Adipocyte (in vitro differentiated cells): ENCODE data around the gene GPS1.

Source experiments
- DNase-seq: peaks from one replicate; pipeline ENCODE4 v3.0.0-alpha.2; 2015; ENCODE audit warnings: low read depth
- H3K27me3 ChIP-seq: replicated peaks from 2 replicates; pipeline ENCODE4 v1.7.0; 2013; ENCODE audit warnings: mild to moderate bottlenecking, low read length, moderate library complexity; ENCODE audit not compliant: control insufficient read depth, insufficient read depth
- H3K36me3 ChIP-seq: 2 replicates; pipeline ENCODE4 v1.7.0; 2013; ENCODE audit warnings: low read length, mild to moderate bottlenecking, moderate library complexity; ENCODE audit not compliant: control insufficient read depth, insufficient read depth, severe bottlenecking
- H3K4me1 ChIP-seq: 2 replicates; pipeline ENCODE4 v1.7.0; 2013; ENCODE audit warnings: mild to moderate bottlenecking, low read length, moderate library complexity; ENCODE audit not compliant: control insufficient read depth, insufficient read depth
- H3K4me3 ChIP-seq: 2 replicates; pipeline ENCODE4 v1.7.0; 2013; ENCODE audit warnings: mild to moderate bottlenecking, low read length, moderate library complexity
- H3K9ac ChIP-seq: 2 replicates; pipeline ENCODE4 v1.7.0; 2013; ENCODE audit warnings: mild to moderate bottlenecking, low read length, moderate library complexity
- H3K9me3 ChIP-seq: 2 replicates; pipeline ENCODE4 v1.7.0; 2013; ENCODE audit warnings: mild to moderate bottlenecking, low read length, moderate library complexity; ENCODE audit not compliant: control insufficient read depth

The GPS1 gene

DNA sequence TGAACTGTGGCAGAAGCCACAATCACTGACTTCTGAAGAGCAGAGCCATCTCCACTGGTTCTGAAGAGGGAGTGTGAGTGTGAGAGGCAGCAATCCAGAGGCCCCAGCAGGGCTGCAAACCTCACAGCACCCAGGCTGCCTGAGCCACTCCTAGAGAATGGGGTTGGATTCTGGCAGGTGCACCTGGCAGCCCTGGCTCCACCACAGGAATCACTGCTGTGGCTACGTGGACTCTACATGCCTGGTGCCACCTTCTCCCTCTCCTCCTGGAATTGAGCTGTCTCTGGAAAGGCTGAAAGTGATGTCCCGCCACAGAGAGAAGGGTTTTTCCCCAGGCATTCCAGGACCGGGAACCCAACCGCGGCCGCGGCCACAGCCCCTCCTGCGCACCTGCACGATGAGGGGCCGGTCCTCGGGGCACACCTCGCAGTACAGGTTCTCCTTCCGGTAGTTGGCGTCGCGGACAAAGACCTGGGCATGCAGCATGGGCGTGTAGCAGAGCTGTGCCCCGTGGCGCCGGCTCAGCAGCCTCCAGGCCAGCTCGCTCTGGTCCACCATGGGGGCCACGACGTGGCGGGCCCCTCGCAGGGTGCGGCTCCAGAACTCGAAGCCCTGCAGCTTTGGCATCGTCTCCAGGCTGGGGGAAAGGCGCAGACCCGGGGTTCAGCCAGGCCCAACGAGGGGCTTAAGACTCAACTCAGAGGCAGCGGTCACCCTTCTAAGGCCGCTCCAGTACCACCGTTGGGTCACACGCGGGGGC lies 12.9 kb downstream of the GPS1 start:
- H3K4me1 ChIP-seq, result peaks cover 22% of the 10 kb centered on the region
- peak overlapping the region; percentile 96 for H3K9ac ChIP-seq
- peak; percentile 4 for DNase-seq
- H3K27me3 ChIP-seq, result no peaks in the 10 kb centered on the region
- no peaks in the 10 kb centered on the region for H3K9me3 ChIP-seq
- peak overlapping the region; percentile 89 for H3K4me3 ChIP-seq
- peaks cover 38% of the 10 kb centered on the region for H3K36me3 ChIP-seq

DNA sequence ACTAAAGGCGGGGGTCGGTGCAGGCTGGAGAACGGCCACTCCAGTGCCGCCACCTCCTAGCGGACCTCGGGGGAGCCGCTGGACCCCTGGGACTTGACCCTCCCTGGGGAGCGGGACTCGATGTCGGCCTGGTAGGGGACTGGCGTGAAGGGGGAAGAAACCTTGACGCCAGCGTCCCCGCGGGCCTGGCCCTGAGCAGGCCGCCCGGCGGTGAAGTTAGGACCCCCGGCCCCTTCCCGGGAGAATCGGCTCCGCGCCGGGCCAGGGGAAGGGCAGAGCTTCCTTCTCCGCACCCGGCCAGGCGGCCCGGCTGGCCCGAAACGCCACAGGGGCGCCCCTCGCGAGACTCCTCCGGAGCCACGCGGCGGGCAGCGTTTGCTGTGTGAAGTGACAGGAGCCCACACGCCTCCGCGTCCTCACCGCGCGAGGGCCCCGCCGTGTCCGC lies 13.5 kb downstream of the GPS1 start:
- H3K4me1 ChIP-seq, result peaks cover 22% of the 10 kb centered on the region
- H3K27me3 ChIP-seq, result no peaks in the 10 kb centered on the region
- H3K9me3 ChIP-seq, result no peaks in the 10 kb centered on the region
- peak overlapping the region; percentile 96 for H3K9ac ChIP-seq
- peak; percentile 69 for DNase-seq
- H3K36me3 ChIP-seq, result peaks cover 32% of the 10 kb centered on the region
- H3K4me3 ChIP-seq, result peak overlapping the region; percentile 89

DNA sequence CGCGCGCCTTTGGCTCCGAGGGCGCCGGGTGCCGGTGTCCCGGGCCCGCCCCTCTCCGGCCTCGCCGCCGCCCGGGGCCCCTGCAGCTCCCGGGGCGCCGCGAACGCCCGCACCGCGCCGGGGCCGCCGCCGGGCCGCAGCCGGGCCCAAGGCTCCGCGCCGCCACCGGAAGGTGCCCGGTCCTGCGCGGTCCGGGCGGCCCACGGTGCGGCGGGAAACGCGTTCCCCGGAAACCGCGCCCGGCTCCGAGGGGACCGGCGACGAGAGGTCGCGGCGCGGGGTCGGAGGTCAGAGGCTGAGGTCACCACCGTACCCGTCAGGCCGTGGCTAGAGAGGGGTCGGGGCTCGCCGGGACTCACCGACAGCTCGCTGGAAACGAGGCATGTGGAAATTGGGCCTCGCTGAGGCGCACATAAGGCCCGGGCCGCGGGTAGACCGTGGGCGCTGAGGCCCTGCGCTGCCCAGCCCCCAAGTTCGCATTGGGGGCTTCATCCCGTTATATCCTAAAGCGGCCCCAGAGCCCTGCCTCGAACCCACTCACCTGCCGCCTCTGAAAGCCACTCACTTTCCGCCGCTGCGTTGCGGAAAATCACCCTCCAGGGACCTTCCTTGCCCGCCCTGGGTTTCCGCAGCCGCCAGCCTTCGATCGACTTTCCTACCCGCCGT lies 14.1 kb downstream of the GPS1 start, which contains the start of gene DUS1L:
Gene DUS1L (minus strand): TSS at position 167 of the 666 bp plus-strand sequence. CDS start 745 bp downstream, outside the sequence.
- DNase-seq, result peak; percentile 75
- H3K4me3 ChIP-seq, result peak within 1 kb of the TSS; percentile 89
- no peaks in the 10 kb centered on the region for H3K27me3 ChIP-seq
- H3K9me3 ChIP-seq, result no peaks in the 10 kb centered on the region
- peaks cover 22% of the 10 kb centered on the region for H3K4me1 ChIP-seq
- peaks cover 26% of the 10 kb centered on the region for H3K36me3 ChIP-seq
- H3K9ac ChIP-seq, result peak within 1 kb of the TSS; percentile 96

DNA sequence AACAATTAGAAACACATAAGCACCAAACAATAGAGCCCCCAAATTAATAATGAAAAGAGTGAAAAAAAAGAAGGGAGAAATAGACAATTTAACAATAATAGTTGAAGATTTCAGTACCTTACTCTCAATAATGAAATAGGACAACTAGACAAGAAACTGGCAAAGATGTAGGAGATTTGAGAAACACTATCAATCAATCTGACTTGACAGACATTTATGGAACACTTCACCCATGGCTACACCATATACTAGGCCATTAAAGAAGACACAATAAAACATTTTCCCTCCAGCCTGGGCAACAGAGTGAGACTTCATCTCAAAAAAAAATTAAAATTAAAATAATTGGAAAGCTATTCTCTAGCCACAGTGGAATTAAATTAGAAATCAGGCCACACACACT lies 18.9 kb downstream of the GPS1 start:
- Histone ChIP-seq H3K9ac (no peak overlapping the region), H3K9me3 (no peaks in the 10 kb centered on the region), H3K4me1 (peaks cover 7% of the 10 kb centered on the region), H3K4me3 (no peak overlapping the region), H3K27me3 (no peaks in the 10 kb centered on the region), H3K36me3 (no peaks in the 10 kb centered on the region)
- no peak for DNase-seq

DNA sequence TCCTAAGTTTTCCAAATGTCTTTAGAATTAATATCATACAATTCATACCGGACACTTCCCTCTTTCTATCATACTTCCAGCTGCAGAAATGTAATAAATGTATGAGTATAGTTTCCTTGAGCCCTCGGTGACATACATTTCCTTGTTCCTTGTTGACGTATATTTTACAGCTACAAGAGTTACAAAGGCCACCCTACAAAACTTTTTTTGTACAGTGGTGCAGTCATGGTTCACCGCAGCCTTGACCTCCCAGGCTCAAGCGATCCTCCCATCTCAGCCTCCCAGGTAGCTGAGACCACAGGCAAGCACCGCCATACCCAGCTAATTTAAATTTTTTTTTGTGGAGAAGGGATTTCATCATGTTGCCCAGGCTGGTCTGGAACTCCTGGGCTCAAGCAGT lies 21.1 kb downstream of the GPS1 start:
- Histone ChIP-seq H3K9me3 (no peaks in the 10 kb centered on the region), H3K9ac (no peak overlapping the region), H3K4me3 (no peak overlapping the region), H3K4me1 (no peaks in the 10 kb centered on the region), H3K27me3 (no peaks in the 10 kb centered on the region), H3K36me3 (peaks cover 2% of the 10 kb centered on the region)
- DNase-seq, result no peak

DNA sequence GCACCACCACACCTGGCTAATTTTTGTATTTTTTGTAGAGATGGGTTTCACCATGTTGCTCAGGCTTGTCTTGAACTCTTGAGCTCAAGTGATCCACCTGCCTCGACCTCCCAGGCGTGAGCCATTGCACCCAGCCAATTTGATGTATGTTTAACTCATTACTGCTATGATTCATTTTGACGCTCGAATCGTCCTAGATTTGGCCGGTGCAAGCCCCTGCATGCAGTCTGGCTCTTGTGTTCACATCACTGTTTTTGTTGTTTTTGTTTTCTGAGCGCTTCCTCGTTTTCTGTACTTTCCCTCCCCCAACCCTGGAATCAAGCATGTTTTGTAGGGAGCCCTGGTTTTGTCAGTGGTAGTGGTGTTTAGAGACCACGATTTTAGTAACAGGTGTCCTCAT lies 21.7 kb downstream of the GPS1 start:
- no peak overlapping the region for H3K9ac ChIP-seq
- H3K27me3 ChIP-seq, result no peaks in the 10 kb centered on the region
- H3K36me3 ChIP-seq, result peaks cover 9% of the 10 kb centered on the region
- H3K4me1 ChIP-seq, result no peaks in the 10 kb centered on the region
- no peak overlapping the region for H3K4me3 ChIP-seq
- DNase-seq, result no peak
- no peaks in the 10 kb centered on the region for H3K9me3 ChIP-seq

DNA sequence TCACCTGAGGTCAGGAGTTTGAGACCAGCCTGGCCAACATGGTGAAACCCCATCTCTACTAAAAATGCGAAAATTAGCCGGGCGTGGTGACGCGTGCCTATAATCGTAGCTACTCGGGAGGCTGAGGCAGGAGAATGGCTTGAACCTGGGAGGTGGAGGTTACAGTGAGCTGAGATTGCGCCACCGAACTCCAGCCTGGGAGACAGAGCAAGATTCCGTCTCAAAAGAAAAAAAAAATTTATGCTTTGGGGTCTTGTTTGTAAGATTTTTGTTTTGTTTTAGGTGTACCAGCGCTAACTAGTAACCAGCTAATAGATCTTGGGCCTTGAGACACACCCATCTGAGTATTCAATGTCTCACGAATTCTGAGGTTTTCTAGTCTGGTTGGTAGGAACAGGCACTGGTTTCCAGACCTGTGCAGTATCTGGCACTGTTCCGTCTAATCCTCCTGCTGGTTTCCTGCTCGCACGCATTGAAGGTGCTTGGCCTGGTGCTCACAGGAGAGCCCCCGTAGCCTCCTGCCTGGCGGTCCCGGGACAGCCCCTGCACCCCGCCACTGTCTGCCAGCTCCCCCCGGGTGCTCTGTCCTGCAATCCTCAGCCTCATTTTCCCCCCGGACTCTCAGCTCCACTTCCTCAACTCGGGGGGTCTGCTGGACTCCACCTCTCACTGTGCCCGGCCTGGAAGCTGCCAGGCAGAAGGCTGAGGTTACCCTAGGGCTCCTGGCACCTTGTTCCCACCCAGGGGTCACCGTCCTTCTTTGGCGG lies 24.5 kb downstream of the GPS1 start:
- Histone ChIP-seq H3K4me1 (no peaks in the 10 kb centered on the region), H3K27me3 (no peaks in the 10 kb centered on the region), H3K36me3 (peaks cover 34% of the 10 kb centered on the region), H3K9ac (no peak overlapping the region), H3K9me3 (no peaks in the 10 kb centered on the region), H3K4me3 (no peak overlapping the region)
- DNase-seq, result no peak

DNA sequence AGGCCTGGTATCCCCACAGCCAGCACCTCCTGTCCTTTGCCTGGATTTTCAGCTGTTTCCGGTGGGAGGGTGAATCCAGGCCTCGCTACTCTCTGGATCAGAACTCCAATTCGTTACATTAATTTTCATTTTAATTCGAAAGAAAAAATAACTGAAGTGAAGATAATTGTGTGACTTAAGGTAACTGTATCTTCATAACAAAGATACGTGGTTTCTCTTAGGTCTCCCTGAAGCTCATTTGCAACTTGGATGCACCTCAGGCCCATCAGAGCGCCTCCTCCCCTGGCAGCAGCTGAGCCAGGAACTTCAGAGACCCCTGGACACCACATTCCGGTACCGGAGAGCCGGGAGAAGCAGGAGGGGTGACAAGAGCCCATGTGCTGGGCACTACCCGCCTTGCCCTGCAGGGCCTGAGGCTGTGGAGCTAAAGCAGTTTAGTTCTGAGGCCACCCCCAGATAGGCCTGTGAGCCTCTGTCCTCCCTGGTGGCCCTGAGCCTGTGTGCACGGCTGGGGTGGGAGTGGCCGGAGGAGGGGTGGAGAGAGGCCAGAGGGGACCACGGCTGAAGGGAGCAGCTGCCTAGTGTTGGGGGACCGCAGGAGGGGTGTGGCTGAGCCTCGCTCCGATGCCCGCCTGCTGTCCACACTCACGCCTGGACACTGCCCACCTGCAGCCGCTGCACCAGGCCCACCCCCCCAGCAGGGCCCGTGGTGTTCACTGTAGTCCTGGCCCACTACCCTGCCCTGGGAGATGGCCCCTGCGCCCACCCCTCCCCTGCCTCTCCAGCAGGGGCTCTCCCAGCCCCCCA lies 25.3 kb downstream of the GPS1 start:
- no peaks in the 10 kb centered on the region for H3K9me3 ChIP-seq
- H3K4me1 ChIP-seq, result no peaks in the 10 kb centered on the region
- H3K27me3 ChIP-seq, result no peaks in the 10 kb centered on the region
- H3K9ac ChIP-seq, result peak overlapping the region; percentile 22
- no peak overlapping the region for H3K4me3 ChIP-seq
- no peak for DNase-seq
- H3K36me3 ChIP-seq, result peaks cover 41% of the 10 kb centered on the region

DNA sequence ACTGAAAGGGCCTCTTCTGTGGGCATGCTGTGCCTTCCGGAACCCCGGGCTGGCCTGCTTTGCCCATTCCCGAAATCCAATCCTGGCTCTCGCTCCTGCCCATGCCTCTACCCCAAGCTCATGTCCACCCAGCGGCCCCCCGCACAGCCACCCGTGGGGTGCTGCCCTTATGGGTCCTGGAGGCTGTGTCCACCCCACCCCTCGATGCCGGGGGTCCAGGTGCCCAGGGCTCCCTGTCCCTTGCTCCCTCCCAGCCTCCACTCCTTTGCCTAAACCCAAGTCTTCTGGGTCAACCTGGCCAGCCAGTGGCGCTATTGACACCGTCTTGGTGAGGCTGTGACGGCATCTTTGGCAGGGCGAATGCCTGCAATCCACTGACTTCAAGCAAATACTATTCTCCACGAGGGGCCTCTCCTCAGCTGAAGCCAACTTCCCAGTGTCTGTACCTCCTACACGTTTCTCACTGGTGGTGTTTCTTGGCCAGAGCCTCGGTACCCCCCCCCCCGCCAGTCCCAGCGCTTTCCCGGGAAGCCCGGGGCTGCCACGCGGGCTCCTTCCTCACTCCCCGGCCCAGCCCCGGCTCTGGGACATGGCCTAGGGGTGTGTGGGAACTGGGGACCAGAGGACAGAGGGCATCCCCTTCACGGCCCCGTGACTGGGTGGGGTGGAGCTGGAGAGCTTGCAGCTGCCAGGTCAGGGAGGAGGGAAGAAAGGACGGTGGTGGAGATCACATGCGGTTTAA lies 26.1 kb downstream of the GPS1 start:
- H3K36me3 ChIP-seq, result peaks cover 49% of the 10 kb centered on the region
- H3K4me1 ChIP-seq, result no peaks in the 10 kb centered on the region
- no peak for DNase-seq
- peak overlapping the region; percentile 17 for H3K9ac ChIP-seq
- H3K27me3 ChIP-seq, result no peaks in the 10 kb centered on the region
- no peak overlapping the region for H3K4me3 ChIP-seq
- H3K9me3 ChIP-seq, result no peaks in the 10 kb centered on the region

DNA sequence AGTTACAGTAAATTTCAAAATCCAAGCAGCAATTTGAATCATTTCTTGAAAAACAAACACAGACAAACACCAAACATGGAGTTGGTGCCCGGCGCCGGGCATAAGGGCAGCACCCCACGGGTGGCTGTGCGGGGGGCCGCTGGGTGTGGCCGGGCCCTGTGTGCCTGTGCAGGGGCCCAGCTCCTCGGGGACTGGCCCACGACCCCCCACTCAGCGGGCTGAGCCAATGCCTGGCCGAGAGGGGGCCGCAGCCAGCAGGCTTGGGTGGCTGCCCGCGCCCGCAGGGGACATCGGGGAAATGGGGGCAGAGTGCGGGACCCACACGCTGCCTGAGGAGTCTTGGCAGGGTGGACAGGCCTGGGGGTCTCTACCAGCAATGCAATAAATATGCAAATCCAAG lies 26.7 kb downstream of the GPS1 start:
- Histone ChIP-seq H3K4me3 (no peak overlapping the region), H3K4me1 (no peaks in the 10 kb centered on the region), H3K9me3 (no peaks in the 10 kb centered on the region), H3K27me3 (no peaks in the 10 kb centered on the region), H3K36me3 (peaks cover 56% of the 10 kb centered on the region), H3K9ac (peak overlapping the region; percentile 17)
- no peak for DNase-seq
